GM10266 (cell line): ENCODE results near the gene SMIM3.
"Not testable (repeated sequence)": the region's sequence is repeated elsewhere in the genome, so short reads cannot be mapped to it uniquely, and the experiment has no call there.

ENCODE experiments used
- DNase-seq: peaks from one replicate; pipeline ENCODE4 v3.0.0; 2012; ENCODE audit errors: extremely low spot score
- TF ChIP-seq, protein P1 (sequence below): IDR thresholded peaks from 2 replicates; pipeline ENCODE4 v1.5.1; 2012; ENCODE audit warnings: mild to moderate bottlenecking, low read depth; ENCODE audit not compliant: control insufficient read depth, insufficient read depth; ENCODE audit errors: missing control alignments

Gene SMIM3

DNA sequence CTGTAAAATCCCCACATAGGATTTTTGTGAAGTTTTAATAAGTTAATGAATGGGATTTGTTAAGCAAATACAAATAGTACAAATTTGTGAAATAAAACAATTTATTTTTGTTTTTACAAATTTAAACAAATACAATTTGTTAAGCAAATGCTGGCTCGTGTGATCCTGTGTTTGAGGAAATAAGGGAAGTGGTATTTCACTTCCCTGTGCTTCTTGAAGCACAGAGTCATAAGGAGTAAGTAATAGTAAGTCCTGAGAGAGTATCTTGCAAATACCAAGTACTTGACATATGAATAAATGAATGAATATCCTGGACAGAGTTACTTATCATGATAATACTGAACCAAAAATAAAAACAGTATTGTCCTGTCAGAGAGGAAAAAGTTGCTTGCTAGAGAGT lies 9.1 kb downstream of the SMIM3 start:
- TF ChIP-seq, protein P1, sequence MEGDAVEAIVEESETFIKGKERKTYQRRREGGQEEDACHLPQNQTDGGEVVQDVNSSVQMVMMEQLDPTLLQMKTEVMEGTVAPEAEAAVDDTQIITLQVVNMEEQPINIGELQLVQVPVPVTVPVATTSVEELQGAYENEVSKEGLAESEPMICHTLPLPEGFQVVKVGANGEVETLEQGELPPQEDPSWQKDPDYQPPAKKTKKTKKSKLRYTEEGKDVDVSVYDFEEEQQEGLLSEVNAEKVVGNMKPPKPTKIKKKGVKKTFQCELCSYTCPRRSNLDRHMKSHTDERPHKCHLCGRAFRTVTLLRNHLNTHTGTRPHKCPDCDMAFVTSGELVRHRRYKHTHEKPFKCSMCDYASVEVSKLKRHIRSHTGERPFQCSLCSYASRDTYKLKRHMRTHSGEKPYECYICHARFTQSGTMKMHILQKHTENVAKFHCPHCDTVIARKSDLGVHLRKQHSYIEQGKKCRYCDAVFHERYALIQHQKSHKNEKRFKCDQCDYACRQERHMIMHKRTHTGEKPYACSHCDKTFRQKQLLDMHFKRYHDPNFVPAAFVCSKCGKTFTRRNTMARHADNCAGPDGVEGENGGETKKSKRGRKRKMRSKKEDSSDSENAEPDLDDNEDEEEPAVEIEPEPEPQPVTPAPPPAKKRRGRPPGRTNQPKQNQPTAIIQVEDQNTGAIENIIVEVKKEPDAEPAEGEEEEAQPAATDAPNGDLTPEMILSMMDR, result no peak
- no peak for DNase-seq

DNA sequence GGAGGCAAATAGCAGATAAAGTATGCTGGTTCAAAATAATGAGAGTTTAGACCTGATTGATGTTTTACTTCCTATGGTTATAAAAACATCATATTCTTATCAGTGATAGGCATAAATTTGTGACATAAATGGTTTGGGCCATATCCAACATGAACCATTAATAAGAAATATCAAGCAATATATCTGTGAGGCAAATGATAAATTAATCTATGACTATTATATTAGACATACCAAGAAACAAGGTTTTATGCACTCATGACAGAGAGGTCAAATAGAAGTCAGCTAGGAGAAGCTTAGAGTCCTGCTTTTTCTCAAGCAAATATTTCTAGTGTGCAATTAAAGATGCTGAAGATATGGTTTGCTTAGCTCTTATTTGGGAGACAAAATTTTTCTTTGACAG lies 10.4 kb downstream of the SMIM3 start:
- TF ChIP-seq, protein P1, result no peak
- no peak for DNase-seq

DNA sequence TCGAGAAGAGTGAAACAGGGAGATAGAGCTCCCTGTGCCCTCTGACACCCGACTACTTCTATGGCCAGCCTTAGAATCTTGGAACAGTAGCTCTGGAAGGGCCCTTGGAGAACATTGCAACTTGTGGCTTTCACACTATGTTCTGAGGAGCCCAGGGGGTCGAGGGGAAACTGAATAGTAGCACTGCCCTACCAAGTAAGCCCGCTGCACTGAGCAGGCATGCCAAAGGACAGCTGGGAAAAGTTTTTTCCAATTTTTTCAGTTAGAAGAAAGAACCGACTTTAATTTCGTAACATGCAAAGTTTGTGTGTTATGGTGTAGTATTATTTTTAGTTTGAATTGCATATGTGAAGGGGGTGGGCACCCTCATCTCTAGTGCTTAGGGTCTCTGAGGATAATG lies 10.9 kb downstream of the SMIM3 start:
- TF ChIP-seq, protein P1, result no peak

DNA sequence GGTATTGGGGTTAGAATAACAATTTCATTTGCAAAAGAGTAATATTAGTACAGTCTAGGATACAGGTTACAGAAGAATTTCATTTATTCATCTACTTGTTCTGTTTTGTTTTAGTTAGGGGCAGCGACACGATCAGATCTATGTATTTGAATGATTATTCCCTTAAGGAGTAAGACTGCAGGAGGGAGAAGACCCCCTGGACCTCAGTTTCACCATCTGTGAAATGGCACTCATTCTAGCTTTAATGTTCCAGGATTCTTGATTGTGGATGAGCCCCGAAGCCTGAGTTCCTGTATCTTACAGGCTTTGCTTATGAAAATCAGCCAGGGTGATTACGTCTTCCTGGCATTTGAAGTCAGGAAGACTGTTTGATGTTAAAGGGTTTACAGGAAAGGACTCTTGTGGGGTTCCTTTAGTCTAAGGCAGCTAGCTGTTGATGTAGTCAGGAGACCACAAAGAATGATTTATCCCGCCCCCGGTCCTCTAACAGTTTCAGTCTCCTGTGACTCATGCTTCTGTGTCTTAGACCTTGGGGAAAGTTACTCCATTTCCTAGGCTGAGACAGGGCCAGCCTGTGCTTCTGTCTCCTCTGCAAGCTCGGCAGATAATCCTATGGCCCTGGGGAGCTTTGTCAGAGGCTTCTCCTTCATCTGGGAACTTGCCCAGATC lies 11.5 kb downstream of the SMIM3 start:
- TF ChIP-seq, protein P1, result no peak
- peak; percentile 69 for DNase-seq

More for the DNA sequence above, 10.9 kb downstream of the SMIM3 start:
- DNase-seq, result no peak

DNA sequence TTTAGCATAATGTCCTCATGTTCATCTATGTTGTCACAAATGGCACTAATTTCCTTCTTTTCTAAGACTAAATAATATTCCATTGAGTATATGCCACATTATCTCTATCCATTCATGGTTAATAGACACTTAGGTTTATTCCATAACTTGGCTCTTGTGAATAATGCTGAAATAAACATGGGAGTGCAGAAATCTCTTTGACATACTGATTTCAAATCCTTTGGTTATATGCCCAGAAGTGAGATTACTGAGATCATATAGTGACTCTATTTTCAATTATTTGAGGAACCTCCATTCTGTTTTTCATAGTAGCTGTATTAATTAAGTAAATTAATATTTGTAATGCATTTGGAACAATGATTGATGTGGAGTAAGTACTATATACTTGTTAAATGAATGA lies 13.0 kb downstream of the SMIM3 start:
- TF ChIP-seq, protein P1, result no peak

DNA sequence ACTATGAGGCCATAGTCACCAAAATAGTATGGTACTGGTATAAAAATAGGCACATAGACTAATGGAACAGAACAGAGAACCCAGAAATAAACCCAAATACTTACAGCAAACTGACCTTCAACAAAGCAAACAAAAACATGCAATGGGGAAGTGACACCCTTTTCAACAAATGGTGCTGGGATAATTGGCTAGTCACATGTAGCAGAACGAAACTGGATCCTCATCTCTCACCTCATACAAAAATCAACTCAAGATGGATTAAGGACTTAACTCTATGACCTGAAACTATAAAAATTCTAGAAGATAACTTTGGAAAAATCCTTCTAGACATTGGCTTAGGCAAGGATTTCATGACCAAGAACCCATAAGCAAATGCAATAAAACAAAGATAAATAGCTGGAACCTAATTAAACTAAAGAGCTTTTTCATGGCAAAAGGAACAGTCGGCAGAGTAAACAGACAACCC lies 14.9 kb downstream of the SMIM3 start:
- not testable (repeated sequence) for DNase-seq

More for the DNA sequence above, 13.0 kb downstream of the SMIM3 start:
- DNase-seq, result no peak

DNA sequence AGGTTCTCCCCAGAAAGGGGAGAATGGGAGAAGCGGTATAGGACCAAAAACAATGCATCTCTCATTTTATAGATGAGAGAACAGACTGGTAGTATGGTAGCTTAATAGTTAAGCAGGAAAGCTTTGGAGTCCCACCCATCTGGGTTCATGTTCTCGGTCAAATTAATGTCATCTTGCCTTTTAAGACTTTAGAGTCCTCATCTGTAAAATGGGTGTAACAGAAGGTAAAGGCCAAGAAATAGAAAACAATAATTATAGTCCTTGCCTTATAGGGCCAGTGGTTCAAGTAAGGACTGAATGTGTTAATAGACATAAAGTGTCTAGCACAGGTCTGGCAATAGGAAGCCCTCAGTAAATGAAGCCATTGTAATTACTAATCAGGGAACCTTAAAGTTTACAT lies 16.4 kb downstream of the SMIM3 start:
- TF ChIP-seq, protein P1, result no peak
- DNase-seq, result no peak

DNA sequence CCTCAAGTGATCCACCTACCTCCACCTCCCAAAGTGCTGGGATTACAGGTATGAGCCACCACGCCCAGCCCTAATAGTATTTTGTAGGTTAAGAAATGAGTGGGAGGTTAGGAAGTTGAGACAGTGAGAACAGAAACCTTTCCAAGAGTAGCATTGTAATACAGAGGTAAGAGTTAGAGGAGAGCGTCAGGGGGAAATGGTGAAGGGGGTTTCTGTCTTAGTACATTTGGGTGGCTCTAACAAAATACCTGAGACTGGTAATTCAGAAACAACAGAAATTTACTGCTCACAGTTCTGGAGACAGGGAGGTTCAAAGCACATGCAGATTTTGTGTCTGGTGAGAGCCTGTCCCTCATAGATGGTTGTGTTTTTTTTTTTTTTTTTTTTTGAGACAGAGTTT lies 18.8 kb downstream of the SMIM3 start:
- TF ChIP-seq, protein P1, result no peak
- no peak for DNase-seq
